ENCODE measurements around the gene TBCD.

Gene TBCD

GRCh38 chr17:82709676-82710498, 42.0 kb upstream of the TBCD start:
- Histone ChIP-seq H3K4me1 (ENCODE audit: low read length) (peaks cover 19% of the 10 kb centered on the region), H3K36me3 (replicated peaks; ENCODE audit: low read depth, low read length) (no peaks in the 10 kb centered on the region), H2AFZ (ENCODE audit: low read depth, low read length) (no peak overlapping the region), H3K4me2 (ENCODE audit: low read length) (peak overlapping the region; percentile 42), H3K4me3 (ENCODE audit: low read length) (0 out of 2 replicates have a peak overlapping the region, but pooled peaks have one; percentile 14), H3K27ac (ENCODE audit: low read length) (no peak overlapping the region), H3K9ac (ENCODE audit: low read length) (no peak overlapping the region), H3K79me2 (ENCODE audit: low read length) (no peaks in the 10 kb centered on the region), H3K9me3 (ENCODE audit: insufficient read depth, low read length) (no peaks in the 10 kb centered on the region), H3K27me3 (ENCODE audit: low read depth, low read length) (no peaks in the 10 kb centered on the region), H4K20me1 (ENCODE audit: insufficient read depth, low read length) (no peaks in the 10 kb centered on the region)
- TF ChIP-seq EZH2phosphoT487 (IDR thresholded peaks at IDR 0.05; ENCODE audit: low read depth) (no peak), CTCF (IDR thresholded peaks at IDR 0.05; ENCODE audit: low read depth, low read length) (no peak)

- Histone ChIP-seq H3K9me3 (ENCODE audit: insufficient read depth, low read length) (no peaks in the 10 kb centered on the region), H3K4me1 (ENCODE audit: low read length) (peaks cover 21% of the 10 kb centered on the region), H3K27ac (ENCODE audit: low read length) (no peak overlapping the region), H3K4me3 (ENCODE audit: low read length) (no peak overlapping the region), H3K79me2 (ENCODE audit: low read length) (no peaks in the 10 kb centered on the region), H2AFZ (ENCODE audit: low read depth, low read length) (no peak overlapping the region), H4K20me1 (ENCODE audit: insufficient read depth, low read length) (no peaks in the 10 kb centered on the region), H3K27me3 (ENCODE audit: low read depth, low read length) (no peaks in the 10 kb centered on the region), H3K4me2 (ENCODE audit: low read length) (no peak overlapping the region), H3K9ac (ENCODE audit: low read length) (no peak overlapping the region), H3K36me3 (replicated peaks; ENCODE audit: low read depth, low read length) (no peaks in the 10 kb centered on the region)
- TF ChIP-seq CTCF (IDR thresholded peaks at IDR 0.05; ENCODE audit: low read depth, low read length) (peak; percentile 13; the same call in 1 of the 2 replicates), EZH2phosphoT487 (IDR thresholded peaks at IDR 0.05; ENCODE audit: low read depth) (no peak)
These were observed 41.2 kb upstream of the TBCD start for GRCh38 chr17:82710499-82711232.

- peaks cover 6% of the 10 kb centered on the region; the same call in 1 of the 2 replicates for H4K20me1 ChIP-seq (ENCODE audit: insufficient read depth, low read length)
- H3K79me2 ChIP-seq (ENCODE audit: low read length) = peaks cover 16% of the 10 kb centered on the region
These were observed 38.7 kb upstream of the TBCD start for GRCh38 chr17:82713071-82713723.

More at GRCh38 chr17:82713071-82713723, 38.7 kb upstream of the TBCD start:
- Histone ChIP-seq H2AFZ (ENCODE audit: low read depth, low read length) (no peak overlapping the region), H3K9me3 (ENCODE audit: insufficient read depth, low read length) (no peaks in the 10 kb centered on the region), H3K4me1 (ENCODE audit: low read length) (peaks cover 21% of the 10 kb centered on the region), H3K4me3 (ENCODE audit: low read length) (no peak overlapping the region), H3K27me3 (ENCODE audit: low read depth, low read length) (no peaks in the 10 kb centered on the region), H3K27ac (ENCODE audit: low read length) (no peak overlapping the region), H3K4me2 (ENCODE audit: low read length) (no peak overlapping the region), H3K9ac (ENCODE audit: low read length) (no peak overlapping the region), H3K36me3 (replicated peaks; ENCODE audit: low read depth, low read length) (no peaks in the 10 kb centered on the region)
- TF ChIP-seq EZH2phosphoT487 (IDR thresholded peaks at IDR 0.05; ENCODE audit: low read depth) (no peak), CTCF (IDR thresholded peaks at IDR 0.05; ENCODE audit: low read depth, low read length) (no peak)

Data from OCI-LY3 (cell line).